GM13977 (cell line): Measurements from ENCODE around the gene CELF1.

Source experiments
- DNase-seq: peaks from one replicate; pipeline ENCODE4 v3.0.0; 2012; ENCODE audit warnings: low spot score
- CTCF ChIP-seq: IDR thresholded peaks from 2 replicates; pipeline ENCODE4 v1.5.1; 2012; ENCODE audit warnings: mild to moderate bottlenecking, control low read depth; ENCODE audit not compliant: insufficient read depth; ENCODE audit errors: extremely low read depth, missing control alignments
- in situ Hi-C: fragments of 300-500 bp; cut with MboI; formaldehyde crosslinking; loops from one replicate; pipeline ENCODE4 v1.12.0; 2022; ENCODE audit warnings: low sequenced_read_pairs, low pct_unique_long_range_greater_than_20kb, mixed read lengths, inconsistent platforms; ENCODE audit not compliant: unreplicated experiment

The CELF1 gene

DNA sequence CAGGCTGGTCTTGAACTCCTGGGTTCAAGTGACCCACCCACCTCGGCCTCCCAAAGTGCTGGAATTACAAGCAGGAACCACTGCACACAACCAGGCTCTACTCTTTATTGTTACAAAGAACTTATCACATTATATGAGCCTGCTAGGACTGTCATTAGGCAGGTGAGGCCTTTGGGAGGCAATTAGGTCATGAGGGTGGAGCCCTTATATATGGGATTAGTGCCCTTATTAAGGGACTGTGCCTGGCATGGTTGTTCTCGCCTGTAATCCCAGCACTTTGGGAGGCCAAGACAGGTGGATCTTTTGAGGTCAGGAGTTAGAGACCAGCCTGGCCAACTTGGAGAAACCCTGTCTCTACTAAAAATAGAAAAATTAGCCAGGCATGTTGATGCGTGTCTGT lies 116.2 kb downstream of the CELF1 start:
- in situ Hi-C loops, result no loop called here
- TF ChIP-seq CTCF, result no peak
- no peak for DNase-seq

GRCh38 chr11:47435687-47436086 lies 117.2 kb downstream of the CELF1 start:
- no peak for DNase-seq
- in situ Hi-C loops, result no loop called here
- no peak for TF ChIP-seq CTCF

- in situ Hi-C loops, result no loop called here
- DNase-seq, result no peak
- no peak for TF ChIP-seq CTCF
These were observed 118.7 kb downstream of the CELF1 start for GRCh38 chr11:47434011-47434786.

DNA sequence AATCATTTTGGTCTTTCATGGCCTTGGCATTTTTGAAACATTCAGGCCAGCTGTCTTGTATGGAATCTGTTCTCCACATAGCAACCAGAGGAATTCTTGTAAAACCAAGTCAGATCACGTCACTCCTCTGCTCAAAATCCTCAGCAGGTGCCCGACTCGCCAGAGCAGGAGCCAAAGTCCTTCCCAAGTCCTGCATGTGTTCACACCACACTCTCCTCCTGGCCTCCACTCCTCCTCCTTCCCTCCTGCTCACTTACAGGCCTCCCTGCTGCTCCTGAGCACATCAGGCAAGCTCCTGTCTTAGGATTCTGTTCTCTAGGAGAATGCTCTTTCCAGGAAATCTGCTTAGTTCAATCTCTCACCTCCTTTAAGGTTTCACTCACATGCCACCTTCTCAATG lies 119.8 kb downstream of the CELF1 start:
- DNase-seq, result no peak
- TF ChIP-seq CTCF, result no peak
- in situ Hi-C loops, result no loop called here

DNA sequence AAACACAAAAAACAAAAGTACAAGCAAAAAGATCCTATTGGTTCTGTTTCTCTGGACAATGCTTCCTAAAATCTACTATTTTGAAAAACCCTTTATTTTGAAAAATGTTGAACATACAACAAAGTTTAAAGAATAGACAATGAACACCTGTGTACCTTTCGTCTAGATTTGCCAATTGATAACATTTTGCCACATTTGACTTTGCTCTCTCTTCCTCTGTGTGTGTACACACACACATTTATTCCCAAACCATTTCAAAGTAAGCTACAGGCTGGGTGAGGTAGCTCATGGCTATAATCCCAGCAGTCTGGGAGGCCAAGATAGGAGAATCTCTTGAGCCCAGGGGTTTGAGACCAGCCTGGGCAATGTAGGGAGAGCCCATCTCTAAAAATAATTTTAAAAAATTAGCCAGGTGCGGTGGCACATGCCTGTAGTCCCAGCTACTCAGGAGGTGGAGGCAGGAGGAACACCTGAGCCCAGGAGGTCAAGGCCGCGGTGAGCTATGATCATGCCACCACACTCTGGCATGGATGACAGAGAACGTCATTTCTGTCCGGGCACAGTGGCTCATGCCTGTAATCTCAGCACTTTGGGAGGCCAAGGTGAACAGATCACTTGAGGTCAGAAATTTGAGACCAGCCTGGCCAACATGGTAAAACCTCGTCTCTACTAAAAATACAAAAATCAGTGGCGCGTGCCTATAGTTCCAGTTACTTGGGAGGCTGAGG lies 121.4 kb downstream of the CELF1 start:
- in situ Hi-C loops, result no loop called here
- DNase-seq, result no peak
- TF ChIP-seq CTCF, result no peak

- in situ Hi-C loops, result no loop called here
- DNase-seq, result no peak
- no peak for TF ChIP-seq CTCF
These were observed 122.4 kb downstream of the CELF1 start for GRCh38 chr11:47430524-47430923.
